ENCODE data around the gene CMTR2. TPM values are rescaled to one million over a fixed set of nuclear protein-coding genes. Genes with fewer than 3 reads are reported as not detected.

The CMTR2 gene
- total RNA-seq, 1 experiment from 2014 or later = 19.4 TPM

DNA sequence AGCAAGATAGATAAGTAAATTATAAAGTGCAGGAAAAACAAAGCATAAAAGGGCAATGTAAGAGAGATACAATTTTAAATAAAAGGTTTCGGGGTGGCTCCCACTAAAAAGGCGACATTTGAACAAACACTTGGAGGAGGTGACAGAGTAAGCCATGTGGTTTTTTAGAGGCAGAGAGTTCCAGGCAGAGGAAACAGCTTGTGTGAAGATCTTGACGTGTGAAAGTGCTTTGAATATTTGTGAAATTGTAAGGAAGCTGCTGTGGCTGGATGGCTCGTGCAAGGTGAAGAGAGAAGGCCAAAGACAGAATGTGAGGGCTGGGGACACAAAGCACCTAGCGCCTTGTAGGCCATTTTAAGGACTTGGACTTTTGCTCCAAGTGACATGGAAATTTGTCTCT, 30.1 kb downstream of the CMTR2 start:
- intact Hi-C loops (cut with micrococcal nuclease; ENCODE audit: unreplicated experiment) = no loop called here
- BruUV-seq (replicated peaks) = no TSS peak
- TF ChIP-seq CTCF (IDR thresholded peaks at IDR 0.05; ENCODE audit: insufficient read depth in 1 of 2, low read depth in 1 of 2, low read length in 1 of 2, severe bottlenecking in 1 of 2, unreplicated experiment in 1 of 2) = no peak
- H3K27me3 ChIP-seq (replicated peaks; ENCODE audit: control insufficient read depth, insufficient read depth, low read length) = no peaks in the 10 kb centered on the region
- no peak overlapping the region for H3K27ac Mint-ChIP-seq (ENCODE audit: unreplicated experiment)
- POLR2A ChIA-PET = no interaction called here
- no peak for DNase-seq
- no peak overlapping the region for H3K4me3 Mint-ChIP-seq (ENCODE audit: unreplicated experiment)
- no peaks in the 10 kb centered on the region for H3K9me3 ChIP-seq
- CTCF ChIA-PET = no interaction called here
- no peaks in the 10 kb centered on the region for H3K9me3 Mint-ChIP-seq (ENCODE audit: unreplicated experiment)
- H3K36me3 Mint-ChIP-seq (ENCODE audit: insufficient read depth, unreplicated experiment) = no peaks in the 10 kb centered on the region
- H3K4me1 ChIP-seq = no peaks in the 10 kb centered on the region
- no peaks in the 10 kb centered on the region for H3K4me1 Mint-ChIP-seq (ENCODE audit: low read depth, unreplicated experiment)
- no peak overlapping the region for H3K4me3 ChIP-seq (ENCODE audit: low read depth, low read length)
- peaks cover 29% of the 10 kb centered on the region for H3K27me3 Mint-ChIP-seq (ENCODE audit: insufficient read depth, unreplicated experiment)
- no peaks in the 10 kb centered on the region for H3K36me3 ChIP-seq (ENCODE audit: control insufficient read depth, insufficient read depth, low read length)

- POLR2A ChIA-PET = no interaction called here
- H3K36me3 ChIP-seq (ENCODE audit: control insufficient read depth, insufficient read depth, low read length) = no peaks in the 10 kb centered on the region
- H3K4me1 Mint-ChIP-seq (ENCODE audit: low read depth, unreplicated experiment) = no peaks in the 10 kb centered on the region
- no peak overlapping the region for H3K27ac Mint-ChIP-seq (ENCODE audit: unreplicated experiment)
- no peak overlapping the region for H3K4me3 ChIP-seq (ENCODE audit: low read depth, low read length)
- no peaks in the 10 kb centered on the region for H3K9me3 Mint-ChIP-seq (ENCODE audit: unreplicated experiment)
- DNase-seq = no peak
- H3K4me3 Mint-ChIP-seq (ENCODE audit: unreplicated experiment) = no peak overlapping the region
- CTCF ChIA-PET = no interaction called here
- peaks cover 27% of the 10 kb centered on the region for H3K27me3 Mint-ChIP-seq (ENCODE audit: insufficient read depth, unreplicated experiment)
- TF ChIP-seq CTCF (IDR thresholded peaks at IDR 0.05; ENCODE audit: insufficient read depth in 1 of 2, low read depth in 1 of 2, low read length in 1 of 2, severe bottlenecking in 1 of 2, unreplicated experiment in 1 of 2) = no peak
- no peaks in the 10 kb centered on the region for H3K9me3 ChIP-seq
- no peaks in the 10 kb centered on the region for H3K36me3 Mint-ChIP-seq (ENCODE audit: insufficient read depth, unreplicated experiment)
- BruUV-seq (replicated peaks) = no TSS peak
- H3K27me3 ChIP-seq (replicated peaks; ENCODE audit: control insufficient read depth, insufficient read depth, low read length) = no peaks in the 10 kb centered on the region
- intact Hi-C loops (cut with micrococcal nuclease; ENCODE audit: unreplicated experiment) = no loop called here
- no peaks in the 10 kb centered on the region for H3K4me1 ChIP-seq
Observed at GRCh38 chr16:71258372-71258771, 30.8 kb downstream of the CMTR2 start.

DNA sequence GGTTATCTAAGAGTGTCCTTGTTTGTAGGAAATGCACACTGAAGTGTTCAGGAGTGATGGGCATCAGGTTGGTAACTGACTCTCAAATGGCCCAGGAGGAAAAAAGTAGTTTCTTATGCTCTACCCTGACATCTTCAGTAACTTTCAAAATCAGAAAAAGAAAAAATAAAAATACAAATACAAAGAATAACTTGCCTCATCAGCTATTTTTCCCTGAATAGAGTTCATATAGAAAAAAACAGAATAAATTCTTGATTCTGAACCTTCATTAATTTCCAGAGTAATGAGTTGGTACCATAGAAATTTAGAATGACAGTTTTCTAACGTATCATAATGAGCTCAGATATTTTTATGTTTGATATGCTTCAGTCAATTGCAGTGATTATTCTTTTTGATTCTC, 31.4 kb downstream of the CMTR2 start:
- H3K27ac Mint-ChIP-seq (ENCODE audit: unreplicated experiment) = no peak overlapping the region
- BruUV-seq (replicated peaks) = no TSS peak
- Histone ChIP-seq H3K9me3 (no peaks in the 10 kb centered on the region), H3K36me3 (ENCODE audit: control insufficient read depth, insufficient read depth, low read length) (no peaks in the 10 kb centered on the region), H3K4me3 (ENCODE audit: low read depth, low read length) (no peak overlapping the region), H3K27me3 (replicated peaks; ENCODE audit: control insufficient read depth, insufficient read depth, low read length) (no peaks in the 10 kb centered on the region), H3K4me1 (no peaks in the 10 kb centered on the region)
- H3K36me3 Mint-ChIP-seq (ENCODE audit: insufficient read depth, unreplicated experiment) = no peaks in the 10 kb centered on the region
- ChIA-PET CTCF (no interaction called here), POLR2A (no interaction called here)
- TF ChIP-seq CTCF (IDR thresholded peaks at IDR 0.05; ENCODE audit: insufficient read depth in 1 of 2, low read depth in 1 of 2, low read length in 1 of 2, severe bottlenecking in 1 of 2, unreplicated experiment in 1 of 2) = no peak
- H3K4me3 Mint-ChIP-seq (ENCODE audit: unreplicated experiment) = no peak overlapping the region
- no peak for DNase-seq
- intact Hi-C loops (cut with micrococcal nuclease; ENCODE audit: unreplicated experiment) = no loop called here
- H3K27me3 Mint-ChIP-seq (ENCODE audit: insufficient read depth, unreplicated experiment) = peaks cover 24% of the 10 kb centered on the region
- H3K4me1 Mint-ChIP-seq (ENCODE audit: low read depth, unreplicated experiment) = no peaks in the 10 kb centered on the region
- H3K9me3 Mint-ChIP-seq (ENCODE audit: unreplicated experiment) = no peaks in the 10 kb centered on the region
